ENCODE measurements around the gene ODAD3. TPM values are rescaled to one million over a fixed set of nuclear protein-coding genes. Genes with fewer than 3 reads are reported as not detected.

The ODAD3 gene
- total and polyA plus RNA-seq, 2 of the 13 experiments (the other 11 are each of a cell fraction or from before 2014, with no cell fraction given): 0.04 to 0.08 TPM

DNA sequence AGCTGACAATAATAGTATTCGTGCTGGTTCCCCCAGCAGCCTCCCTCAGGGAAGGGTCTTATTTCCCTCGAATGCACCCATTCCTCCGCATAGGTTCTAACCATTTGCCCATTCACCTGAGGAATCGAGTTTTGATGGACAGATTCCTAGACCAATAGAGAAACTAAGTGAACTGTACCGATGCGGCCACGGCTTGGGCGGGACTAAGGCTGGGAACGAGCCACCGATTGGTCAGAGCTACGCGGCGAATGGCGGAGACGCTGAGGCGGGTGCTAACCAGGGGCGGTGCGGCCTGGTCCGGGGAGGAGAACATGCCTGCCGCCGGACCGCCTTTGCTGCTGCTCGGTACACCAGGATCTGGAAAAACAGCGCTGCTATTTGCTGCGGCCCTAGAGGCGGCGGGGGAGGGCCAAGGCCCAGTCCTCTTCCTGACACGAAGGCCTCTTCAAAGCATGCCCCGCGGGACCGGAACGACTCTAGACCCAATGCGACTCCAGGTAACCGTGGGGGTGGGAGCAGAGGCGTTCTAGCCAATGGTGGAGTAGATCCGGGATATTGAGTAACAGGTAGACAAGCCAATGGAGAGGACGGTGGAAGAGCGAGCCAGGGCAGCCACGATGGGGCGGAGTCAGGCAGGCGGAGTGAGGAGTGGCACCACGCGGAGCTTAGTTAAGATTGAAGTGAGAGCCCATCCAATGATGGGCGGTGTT lies 60.3 kb downstream of the ODAD3 start, which contains the start of gene SWSAP1 (continued):
- TF ChIP-seq FOXP1 (IDR thresholded peaks at IDR 0.05) (no peak), FOXP1 (CRISPR knock-in tag; IDR thresholded peaks at IDR 0.05) (no peak), ZNF343 (CRISPR knock-in tag; IDR thresholded peaks at IDR 0.05) (peak; percentile 49; the same call in 1 of the 2 replicates), U2AF1 (optimal IDR thresholded peaks at IDR 0.05; ENCODE audit: low read depth, low read length) (no peak), ZSCAN21 (CRISPR knock-in tag; IDR thresholded peaks at IDR 0.05; ENCODE audit: borderline replicate concordance) (peak; percentile 34; the same call in 1 of the 2 replicates), ZEB1 (IDR thresholded peaks at IDR 0.05; ENCODE audit: insufficient replicate concordance, low read depth) (peak; percentile 82), ZNF816 (CRISPR knock-in tag; IDR thresholded peaks at IDR 0.05; ENCODE audit: borderline replicate concordance) (peak; percentile 19; the same call in 1 of the 2 replicates), ZNF350 (CRISPR knock-in tag; IDR thresholded peaks at IDR 0.05; ENCODE audit: borderline replicate concordance, low read depth) (peak; percentile 33), ZNF772 (CRISPR knock-in tag; IDR thresholded peaks at IDR 0.05) (no peak), HDAC1 (CRISPR knock-in tag; IDR thresholded peaks at IDR 0.05) (peak; percentile 40; the same call in 1 of the 2 replicates), ATF1 (CRISPR knock-in tag; IDR thresholded peaks at IDR 0.05) (peak; percentile 86), MZF1 (CRISPR knock-in tag; IDR thresholded peaks at IDR 0.05; ENCODE audit: borderline replicate concordance) (no peak), SPEN (CRISPR knock-in tag; IDR thresholded peaks at IDR 0.05; ENCODE audit: low read depth) (peak; percentile 85), CEBPG (CRISPR knock-in tag; IDR thresholded peaks at IDR 0.05) (peak; percentile 73; the same call in 1 of the 2 replicates), MEIS1 (CRISPR knock-in tag; IDR thresholded peaks at IDR 0.05; ENCODE audit: borderline replicate concordance) (peak; percentile 88), GTF2F1 (IDR thresholded peaks at IDR 0.05; ENCODE audit: low read length) (no peak), DNMT3B (CRISPR knock-in tag; conservative IDR thresholded peaks at IDR 0.05) (0 out of 2 replicates have a peak, but pooled peaks have one; percentile 49), HNF4G (IDR thresholded peaks at IDR 0.05; ENCODE audit: borderline replicate concordance, low read depth, low read length) (no peak), HNF4G (CRISPR knock-in tag; IDR thresholded peaks at IDR 0.05; ENCODE audit: borderline replicate concordance, low read depth) (no peak), ZNF160 (CRISPR knock-in tag; IDR thresholded peaks at IDR 0.05) (0 out of 2 replicates have a peak, but pooled peaks have one; percentile 43)
- TF ChIP-seq, protein P1, sequence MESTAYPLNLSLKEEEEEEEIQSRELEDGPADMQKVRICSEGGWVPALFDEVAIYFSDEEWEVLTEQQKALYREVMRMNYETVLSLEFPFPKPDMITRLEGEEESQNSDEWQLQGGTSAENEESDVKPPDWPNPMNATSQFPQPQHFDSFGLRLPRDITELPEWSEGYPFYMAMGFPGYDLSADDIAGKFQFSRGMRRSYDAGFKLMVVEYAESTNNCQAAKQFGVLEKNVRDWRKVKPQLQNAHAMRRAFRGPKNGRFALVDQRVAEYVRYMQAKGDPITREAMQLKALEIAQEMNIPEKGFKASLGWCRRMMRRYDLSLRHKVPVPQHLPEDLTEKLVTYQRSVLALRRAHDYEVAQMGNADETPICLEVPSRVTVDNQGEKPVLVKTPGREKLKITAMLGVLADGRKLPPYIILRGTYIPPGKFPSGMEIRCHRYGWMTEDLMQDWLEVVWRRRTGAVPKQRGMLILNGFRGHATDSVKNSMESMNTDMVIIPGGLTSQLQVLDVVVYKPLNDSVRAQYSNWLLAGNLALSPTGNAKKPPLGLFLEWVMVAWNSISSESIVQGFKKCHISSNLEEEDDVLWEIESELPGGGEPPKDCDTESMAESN (CRISPR knock-in tag; conservative IDR thresholded peaks at IDR 0.05): peak; percentile 73; the same call in 1 of the 2 replicates
- TF ChIP-seq, protein P2, sequence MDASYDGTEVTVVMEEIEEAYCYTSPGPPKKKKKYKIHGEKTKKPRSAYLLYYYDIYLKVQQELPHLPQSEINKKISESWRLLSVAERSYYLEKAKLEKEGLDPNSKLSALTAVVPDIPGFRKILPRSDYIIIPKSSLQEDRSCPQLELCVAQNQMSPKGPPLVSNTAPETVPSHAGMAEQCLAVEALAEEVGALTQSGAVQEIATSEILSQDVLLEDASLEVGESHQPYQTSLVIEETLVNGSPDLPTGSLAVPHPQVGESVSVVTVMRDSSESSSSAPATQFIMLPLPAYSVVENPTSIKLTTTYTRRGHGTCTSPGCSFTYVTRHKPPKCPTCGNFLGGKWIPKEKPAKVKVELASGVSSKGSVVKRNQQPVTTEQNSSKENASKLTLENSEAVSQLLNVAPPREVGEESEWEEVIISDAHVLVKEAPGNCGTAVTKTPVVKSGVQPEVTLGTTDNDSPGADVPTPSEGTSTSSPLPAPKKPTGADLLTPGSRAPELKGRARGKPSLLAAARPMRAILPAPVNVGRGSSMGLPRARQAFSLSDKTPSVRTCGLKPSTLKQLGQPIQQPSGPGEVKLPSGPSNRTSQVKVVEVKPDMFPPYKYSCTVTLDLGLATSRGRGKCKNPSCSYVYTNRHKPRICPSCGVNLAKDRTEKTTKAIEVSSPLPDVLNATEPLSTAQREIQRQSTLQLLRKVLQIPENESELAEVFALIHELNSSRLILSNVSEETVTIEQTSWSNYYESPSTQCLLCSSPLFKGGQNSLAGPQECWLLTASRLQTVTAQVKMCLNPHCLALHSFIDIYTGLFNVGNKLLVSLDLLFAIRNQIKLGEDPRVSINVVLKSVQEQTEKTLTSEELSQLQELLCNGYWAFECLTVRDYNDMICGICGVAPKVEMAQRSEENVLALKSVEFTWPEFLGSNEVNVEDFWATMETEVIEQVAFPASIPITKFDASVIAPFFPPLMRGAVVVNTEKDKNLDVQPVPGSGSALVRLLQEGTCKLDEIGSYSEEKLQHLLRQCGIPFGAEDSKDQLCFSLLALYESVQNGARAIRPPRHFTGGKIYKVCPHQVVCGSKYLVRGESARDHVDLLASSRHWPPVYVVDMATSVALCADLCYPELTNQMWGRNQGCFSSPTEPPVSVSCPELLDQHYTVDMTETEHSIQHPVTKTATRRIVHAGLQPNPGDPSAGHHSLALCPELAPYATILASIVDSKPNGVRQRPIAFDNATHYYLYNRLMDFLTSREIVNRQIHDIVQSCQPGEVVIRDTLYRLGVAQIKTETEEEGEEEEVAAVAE (CRISPR knock-in tag; IDR thresholded peaks at IDR 0.05; ENCODE audit: borderline replicate concordance): no peak; the same call in 1 of the 2 replicates
- TF ChIP-seq, protein P3, sequence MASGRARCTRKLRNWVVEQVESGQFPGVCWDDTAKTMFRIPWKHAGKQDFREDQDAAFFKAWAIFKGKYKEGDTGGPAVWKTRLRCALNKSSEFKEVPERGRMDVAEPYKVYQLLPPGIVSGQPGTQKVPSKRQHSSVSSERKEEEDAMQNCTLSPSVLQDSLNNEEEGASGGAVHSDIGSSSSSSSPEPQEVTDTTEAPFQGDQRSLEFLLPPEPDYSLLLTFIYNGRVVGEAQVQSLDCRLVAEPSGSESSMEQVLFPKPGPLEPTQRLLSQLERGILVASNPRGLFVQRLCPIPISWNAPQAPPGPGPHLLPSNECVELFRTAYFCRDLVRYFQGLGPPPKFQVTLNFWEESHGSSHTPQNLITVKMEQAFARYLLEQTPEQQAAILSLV (CRISPR knock-in tag; IDR thresholded peaks at IDR 0.05; ENCODE audit: borderline replicate concordance): peak; percentile 75; the same call in 1 of the 2 replicates
